ENCODE data around the gene C3orf20.
A peak's percentile ranks its signal among the peaks of the same experiment; 100 is the strongest.
"Not testable (repeated sequence)": the region's sequence is repeated elsewhere in the genome, so short reads cannot be mapped to it uniquely, and the experiment has no call there.

C3orf20 gene

GRCh38 chr3:14700891-14701290, 25.9 kb downstream of the C3orf20 start:
- no peak for DNase-seq (ENCODE audit: low spot score)

- DNase-seq (ENCODE audit: low spot score), result no peak
These were observed 26.7 kb downstream of the C3orf20 start for GRCh38 chr3:14701676-14702075.

- no peak for DNase-seq (ENCODE audit: low spot score)
These were observed 28.3 kb downstream of the C3orf20 start for GRCh38 chr3:14703128-14703750.

GRCh38 chr3:14703791-14704190, 28.9 kb downstream of the C3orf20 start:
- no peak for DNase-seq (ENCODE audit: low spot score)

- no peak for DNase-seq (ENCODE audit: low spot score)
These were observed 31.2 kb downstream of the C3orf20 start for GRCh38 chr3:14706096-14706495.

- peak; percentile 43 for DNase-seq (ENCODE audit: low spot score)
These were observed 41.6 kb downstream of the C3orf20 start for GRCh38 chr3:14716591-14716990.

GRCh38 chr3:14717307-14717706, 42.4 kb downstream of the C3orf20 start:
- no peak for DNase-seq (ENCODE audit: low spot score)

- no peak for DNase-seq (ENCODE audit: low spot score)
These were observed 43.6 kb downstream of the C3orf20 start for GRCh38 chr3:14718539-14718938.

- peak; percentile 34 for DNase-seq (ENCODE audit: low spot score)
These were observed 44.1 kb downstream of the C3orf20 start for GRCh38 chr3:14719006-14719405.

- no peak for DNase-seq (ENCODE audit: low spot score)
These were observed 46.4 kb downstream of the C3orf20 start for GRCh38 chr3:14721126-14721864.

- peak; percentile 72 for DNase-seq (ENCODE audit: low spot score)
These were observed 50.1 kb downstream of the C3orf20 start for GRCh38 chr3:14725013-14725412.

GRCh38 chr3:14725564-14726440, 50.9 kb downstream of the C3orf20 start:
- no peak for DNase-seq (ENCODE audit: low spot score)

GRCh38 chr3:14726441-14726780, 51.5 kb downstream of the C3orf20 start:
- no peak for DNase-seq (ENCODE audit: low spot score)

GRCh38 chr3:14728113-14728512, 53.2 kb downstream of the C3orf20 start:
- no peak for DNase-seq (ENCODE audit: low spot score)

GRCh38 chr3:14730703-14731382, 55.9 kb downstream of the C3orf20 start:
- DNase-seq (ENCODE audit: low spot score), result no peak

GRCh38 chr3:14740983-14741382, 66.0 kb downstream of the C3orf20 start:
- no peak for DNase-seq (ENCODE audit: low spot score)

GRCh38 chr3:14741510-14741909, 66.6 kb downstream of the C3orf20 start:
- DNase-seq (ENCODE audit: low spot score), result no peak

- no peak for DNase-seq (ENCODE audit: low spot score)
These were observed 69.6 kb downstream of the C3orf20 start for GRCh38 chr3:14744556-14744955.

- DNase-seq (ENCODE audit: low spot score), result no peak
These were observed 75.7 kb downstream of the C3orf20 start for GRCh38 chr3:14750650-14751049.

GRCh38 chr3:14752979-14753378, 78.0 kb downstream of the C3orf20 start:
- not testable (repeated sequence) for DNase-seq (ENCODE audit: low spot score)

- no peak for DNase-seq (ENCODE audit: low spot score)
These were observed 82.3 kb downstream of the C3orf20 start for GRCh38 chr3:14757153-14757700.

- DNase-seq (ENCODE audit: low spot score), result no peak
These were observed 83.4 kb downstream of the C3orf20 start for GRCh38 chr3:14758297-14758696.

Measured in GM03348 (cell line).